NCI-H1436 treated with DMSO at 0.1 percent for 48 hours (cell line): Measurements from ENCODE around the gene CACNA1D.

ENCODE experiments used
- DNase-seq: peaks from one replicate; lab custom pipeline; 2025; lab: John Stamatoyannopoulos, UW

CACNA1D gene

GRCh38 chr3:53715815-53716483 is 221.5 kb downstream of the CACNA1D start:
- no peak for DNase-seq

DNA sequence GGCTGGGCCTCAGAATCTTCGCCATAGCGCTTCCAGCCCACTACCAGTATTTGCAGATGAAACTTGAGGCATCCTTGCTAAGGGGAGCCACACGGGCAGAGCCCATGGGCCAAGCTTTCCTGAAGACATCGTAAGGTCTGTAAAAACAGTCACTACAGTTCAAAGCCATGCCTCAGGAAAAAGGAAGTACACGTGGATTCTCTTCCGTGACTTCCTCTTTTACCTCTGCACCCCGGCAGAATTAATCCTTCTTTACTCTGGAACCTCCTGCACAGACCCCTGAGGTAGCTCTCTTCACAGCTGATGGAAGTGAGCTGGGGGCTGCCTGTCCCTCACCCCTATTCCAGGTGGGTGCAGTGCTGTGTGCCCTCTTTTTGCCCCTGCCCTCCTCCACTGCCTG is 222.6 kb downstream of the CACNA1D start:
- DNase-seq = no peak

- DNase-seq = no peak
These were observed 224.1 kb downstream of the CACNA1D start for GRCh38 chr3:53718462-53718861.

DNA sequence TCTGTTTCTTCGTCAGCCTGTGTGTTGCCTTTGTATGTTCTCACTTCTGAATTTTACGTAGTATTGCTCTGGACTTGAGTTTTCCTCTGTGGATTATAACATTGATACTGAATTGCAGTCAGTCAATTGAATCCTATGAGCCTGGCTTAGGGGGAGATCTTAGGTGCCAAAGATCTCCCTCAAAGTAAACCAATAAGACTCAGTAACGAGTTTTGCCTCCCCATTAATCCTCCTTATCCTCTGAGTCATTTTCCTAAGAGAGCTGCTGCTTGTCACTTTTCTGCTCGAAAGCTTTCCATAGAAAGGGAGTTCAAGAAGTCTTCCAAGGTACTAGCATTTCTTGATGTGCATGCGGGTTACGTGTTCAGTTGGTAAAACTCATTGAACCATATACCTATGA is 225.4 kb downstream of the CACNA1D start:
- DNase-seq = no peak

GRCh38 chr3:53721187-53722119 is 227.0 kb downstream of the CACNA1D start:
- no peak for DNase-seq

GRCh38 chr3:53724566-53724965 is 230.2 kb downstream of the CACNA1D start:
- DNase-seq = no peak

GRCh38 chr3:53725387-53725995 is 231.1 kb downstream of the CACNA1D start:
- no peak for DNase-seq

GRCh38 chr3:53726643-53727042 is 232.2 kb downstream of the CACNA1D start:
- no peak for DNase-seq

DNA sequence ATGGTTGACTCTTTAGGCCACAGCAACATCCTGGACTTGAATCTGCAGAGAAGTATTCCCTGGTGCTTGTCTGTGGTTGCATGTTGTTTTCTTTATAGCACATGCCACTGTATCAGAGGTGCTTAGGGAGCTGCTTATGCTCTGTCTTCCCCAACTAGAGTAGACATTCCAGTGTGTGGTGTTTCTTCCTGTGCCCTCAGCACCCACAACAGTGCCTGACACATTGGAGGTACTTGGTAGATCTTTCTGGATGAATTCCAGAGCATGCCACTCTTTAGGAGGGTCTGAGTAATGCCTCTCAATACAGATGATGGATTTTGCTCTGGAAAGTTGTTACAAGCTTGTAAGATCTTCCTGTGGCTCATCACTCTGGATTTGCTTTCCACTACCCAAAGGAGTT is 234.2 kb downstream of the CACNA1D start:
- no peak for DNase-seq

DNA sequence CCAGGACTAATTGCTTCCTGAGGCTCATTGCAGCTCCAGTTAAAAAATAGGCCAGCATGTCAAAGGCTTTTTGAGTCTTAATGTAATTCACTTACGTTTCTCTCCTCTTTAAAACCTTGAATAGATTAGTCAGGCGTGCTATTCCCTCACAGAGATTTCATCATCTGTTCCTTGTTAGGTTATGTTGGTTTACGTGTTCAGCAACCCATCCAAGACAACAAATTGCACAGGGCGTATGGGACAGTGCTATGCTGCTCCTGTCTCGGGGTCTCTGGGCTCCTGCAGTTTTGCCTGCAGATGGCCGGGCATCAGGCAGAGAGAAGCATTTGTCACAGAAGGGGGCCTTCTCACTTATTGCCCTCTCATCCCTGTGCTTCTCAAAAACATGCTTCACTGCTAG is 234.7 kb downstream of the CACNA1D start:
- DNase-seq = no peak

DNA sequence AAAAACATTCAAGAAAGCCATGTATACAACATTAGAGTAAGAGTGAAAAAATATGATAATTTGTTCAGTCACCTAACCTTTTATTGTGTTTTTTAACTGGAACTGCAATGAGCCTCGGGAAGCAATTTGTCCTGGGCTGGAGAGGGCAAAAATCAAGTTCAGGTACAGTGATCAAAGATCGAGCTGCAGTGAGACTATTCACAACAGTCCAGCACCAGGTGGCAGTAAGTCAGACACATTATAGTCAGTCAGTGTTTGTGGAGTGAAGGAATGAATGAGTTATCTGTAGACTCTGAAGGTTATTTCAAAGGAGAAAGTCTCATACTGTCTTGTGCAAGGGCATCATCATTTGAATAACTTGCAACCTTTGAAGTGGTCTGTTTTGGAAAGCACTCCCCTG is 235.2 kb downstream of the CACNA1D start:
- no peak for DNase-seq

DNA sequence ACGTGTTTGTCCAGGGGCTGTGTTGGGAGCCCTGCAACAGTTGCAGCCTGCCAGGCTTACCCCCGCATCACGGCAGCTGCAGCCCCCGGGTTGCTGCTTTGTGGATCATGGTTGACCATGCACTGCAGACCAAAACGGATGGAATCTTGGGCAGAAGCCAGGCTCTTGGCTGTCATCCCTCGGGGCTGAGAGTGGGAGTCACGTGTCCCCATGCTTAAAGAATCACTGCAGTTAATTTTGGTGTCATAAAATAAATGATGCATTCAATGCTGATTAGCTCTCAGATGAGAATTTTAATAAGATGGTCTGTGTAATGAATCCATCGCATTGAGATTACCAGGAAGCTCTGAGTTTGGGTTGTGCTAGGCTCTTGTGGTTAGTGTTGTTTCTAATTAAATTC is 236.2 kb downstream of the CACNA1D start:
- no peak for DNase-seq

- DNase-seq = no peak
These were observed 237.7 kb downstream of the CACNA1D start for GRCh38 chr3:53731934-53732624.

DNA sequence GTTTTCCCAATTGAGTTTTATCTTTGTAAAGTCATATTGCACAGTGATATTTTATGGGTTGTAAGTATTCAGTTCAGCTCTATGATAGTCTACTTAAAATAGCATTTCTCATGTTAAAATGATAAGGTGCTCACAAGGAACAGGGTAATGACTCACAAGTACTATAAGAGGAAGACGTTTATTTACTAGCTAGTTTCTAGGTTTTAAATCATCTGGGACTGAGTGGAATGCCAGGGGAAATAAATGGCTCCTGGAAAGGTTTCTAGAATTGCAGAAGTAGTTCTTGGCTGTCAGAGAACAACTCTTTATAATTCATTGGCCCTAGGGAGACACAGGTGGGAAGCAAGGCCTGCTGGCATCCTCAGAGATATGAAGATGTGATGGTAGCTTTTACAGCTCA is 239.0 kb downstream of the CACNA1D start:
- no peak for DNase-seq

DNA sequence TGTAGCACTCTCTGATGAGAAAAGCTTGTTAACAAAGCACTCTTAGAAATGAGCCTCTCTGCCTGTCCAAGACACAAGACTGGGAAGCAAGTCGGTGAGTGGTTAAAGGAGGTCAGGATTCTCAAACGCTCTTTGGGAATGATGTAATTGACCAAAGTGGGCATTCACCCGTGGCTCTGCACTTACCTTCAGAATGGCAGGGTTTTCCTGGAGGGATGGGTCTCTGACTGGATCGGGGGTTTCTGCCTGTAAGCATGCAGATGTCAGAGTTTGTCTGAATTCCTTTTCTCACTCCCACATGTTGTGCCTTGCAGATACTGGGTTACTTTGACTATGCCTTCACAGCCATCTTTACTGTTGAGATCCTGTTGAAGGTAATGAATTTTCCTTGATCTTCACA is 245.6 kb downstream of the CACNA1D start:
- no peak for DNase-seq

GRCh38 chr3:53740956-53741355 is 246.5 kb downstream of the CACNA1D start:
- DNase-seq = no peak

DNA sequence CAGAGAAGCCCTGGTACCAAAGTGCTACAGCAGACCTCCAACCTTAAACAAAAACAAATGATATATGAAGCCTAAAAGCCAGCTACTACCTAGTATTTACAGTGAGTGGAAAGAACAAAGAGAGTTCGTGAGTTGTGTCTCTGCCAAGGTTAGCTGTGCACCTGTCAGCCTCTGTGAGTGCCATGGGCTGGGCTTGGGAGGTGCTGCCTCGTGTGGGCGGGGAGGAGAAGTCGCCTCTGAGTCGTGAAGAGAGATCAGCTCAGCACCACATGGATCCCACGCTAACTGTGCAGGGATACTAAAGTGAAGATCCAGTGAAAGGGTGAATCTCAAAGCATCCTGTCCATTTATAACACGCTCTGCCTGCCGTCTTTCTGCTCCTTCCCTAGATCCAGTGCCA is 249.9 kb downstream of the CACNA1D start:
- no peak for DNase-seq

DNA sequence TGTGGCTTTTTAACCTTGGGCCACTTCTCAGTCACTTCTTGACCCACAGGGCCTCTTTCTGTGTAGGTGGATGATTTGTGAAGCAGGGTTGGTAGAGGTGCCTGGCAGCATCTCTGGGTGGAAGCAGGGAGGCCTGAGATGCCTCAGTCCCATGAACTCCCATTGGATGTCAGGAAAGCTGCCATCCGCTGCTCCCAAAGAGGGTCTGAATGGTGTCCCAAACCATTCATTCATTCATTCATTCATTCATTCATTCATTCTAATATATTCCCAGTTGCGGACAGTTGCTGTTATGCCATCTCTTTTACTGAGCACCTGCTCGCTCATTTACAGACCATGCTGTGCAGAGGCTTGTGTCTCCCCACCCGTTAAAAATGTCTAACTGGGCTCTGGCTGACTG is 253.1 kb downstream of the CACNA1D start:
- DNase-seq = no peak

- DNase-seq = no peak
These were observed 254.3 kb downstream of the CACNA1D start for GRCh38 chr3:53748512-53749271.

GRCh38 chr3:53749448-53749847 is 255.0 kb downstream of the CACNA1D start:
- DNase-seq = no peak
